Progenitor cell of endocrine pancreas (in vitro differentiated cells): ENCODE results near the gene CACNA2D4. TPM values are rescaled to one million over a fixed set of nuclear protein-coding genes. Genes with fewer than 3 reads are reported as not detected.

ENCODE experiments used
- DNase-seq: peaks from one replicate; pipeline ENCODE4 v3.0.0; 2021; ENCODE audit warnings: low spot score; ENCODE audit not compliant: unreplicated experiment
- H3K27ac Mint-ChIP-seq: 2 replicates; pipeline ENCODE4 v1.8.0; 2021; ENCODE audit warnings: mild to moderate bottlenecking, moderate library complexity, mixed read lengths
- H3K27me3 Mint-ChIP-seq: 2 replicates; pipeline ENCODE4 v1.8.0; 2021; ENCODE audit warnings: mixed read lengths
- H3K36me3 Mint-ChIP-seq: 2 replicates; pipeline ENCODE4 v1.8.0; 2022; ENCODE audit warnings: mixed read lengths; ENCODE audit not compliant: insufficient read depth
- H3K4me1 Mint-ChIP-seq: 2 replicates; pipeline ENCODE4 v1.8.0; 2021; ENCODE audit warnings: low read depth, mixed read lengths
- H3K4me3 Mint-ChIP-seq: 2 replicates; pipeline ENCODE4 v1.8.0; 2021; ENCODE audit warnings: low read depth, mild to moderate bottlenecking, moderate library complexity, mixed read lengths
- H3K9me3 Mint-ChIP-seq: 2 replicates; pipeline ENCODE4 v1.8.0; 2021; ENCODE audit warnings: low read depth, mixed read lengths
- CTCF ChIP-seq: fragments of 200-600 bp; sonication (generic); IDR thresholded peaks from one replicate; pipeline ENCODE4 v1.5.0; 2021; ENCODE audit warnings: antibody characterized with exemption, mild to moderate bottlenecking; ENCODE audit not compliant: unreplicated experiment
- total RNA-seq: library from RNA; stranded (reverse); gene quantifications from 2 replicates; pipeline ENCODE4 v1.2.1, GENCODE V29; 2021

CACNA2D4 gene
- total RNA-seq, 1 donor from 2014 or later, result 0.34 TPM

- no peak for DNase-seq
- Mint-ChIP-seq H3K4me3 (no peak overlapping the region), H3K4me1 (peaks cover 8% of the 10 kb centered on the region), H3K36me3 (no peaks in the 10 kb centered on the region), H3K27ac (no peak overlapping the region), H3K9me3 (no peaks in the 10 kb centered on the region), H3K27me3 (peaks cover 27% of the 10 kb centered on the region)
- TF ChIP-seq CTCF, result no peak
Measured at GRCh38 chr12:1839956-1840951, 78.2 kb downstream of the CACNA2D4 start.

DNA sequence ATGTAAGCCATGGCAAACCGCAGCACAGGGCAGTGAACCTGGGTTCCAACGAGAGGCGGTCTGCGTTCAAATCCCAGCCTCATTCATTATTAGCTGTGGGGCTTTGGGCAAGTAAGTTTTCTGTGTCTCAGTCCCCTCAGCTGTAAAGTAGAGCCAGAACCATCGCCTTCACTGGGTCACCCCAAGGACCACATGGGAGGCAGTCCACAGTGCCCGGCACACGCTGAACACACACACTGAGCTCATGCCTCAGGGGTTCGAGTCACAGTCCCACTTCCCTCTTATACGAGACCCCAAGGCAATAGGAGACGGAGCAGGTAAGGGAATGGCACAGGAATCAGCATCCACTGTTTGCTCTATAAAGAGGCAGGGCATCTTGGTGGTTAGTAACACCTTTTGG, 79.0 kb downstream of the CACNA2D4 start:
- DNase-seq, result no peak
- TF ChIP-seq CTCF, result no peak
- Mint-ChIP-seq H3K36me3 (no peaks in the 10 kb centered on the region), H3K27me3 (peaks cover 27% of the 10 kb centered on the region), H3K4me1 (peaks cover 8% of the 10 kb centered on the region), H3K9me3 (no peaks in the 10 kb centered on the region), H3K27ac (no peak overlapping the region), H3K4me3 (no peak overlapping the region)

- H3K27ac Mint-ChIP-seq, result peak overlapping the region; percentile 12
- no peaks in the 10 kb centered on the region for H3K9me3 Mint-ChIP-seq
- peaks cover 8% of the 10 kb centered on the region for H3K4me1 Mint-ChIP-seq
- DNase-seq, result no peak
- peaks cover 24% of the 10 kb centered on the region for H3K27me3 Mint-ChIP-seq
- H3K36me3 Mint-ChIP-seq, result no peaks in the 10 kb centered on the region
- no peak for TF ChIP-seq CTCF
- no peak overlapping the region for H3K4me3 Mint-ChIP-seq
Measured at GRCh38 chr12:1838994-1839365, 79.5 kb downstream of the CACNA2D4 start.

- TF ChIP-seq CTCF, result no peak
- H3K36me3 Mint-ChIP-seq, result no peaks in the 10 kb centered on the region
- no peak overlapping the region for H3K4me3 Mint-ChIP-seq
- H3K9me3 Mint-ChIP-seq, result no peaks in the 10 kb centered on the region
- DNase-seq, result no peak
- no peak overlapping the region for H3K27ac Mint-ChIP-seq
- H3K27me3 Mint-ChIP-seq, result peaks cover 27% of the 10 kb centered on the region
- peaks cover 8% of the 10 kb centered on the region for H3K4me1 Mint-ChIP-seq
Measured at GRCh38 chr12:1838205-1838993, 80.1 kb downstream of the CACNA2D4 start.

DNA sequence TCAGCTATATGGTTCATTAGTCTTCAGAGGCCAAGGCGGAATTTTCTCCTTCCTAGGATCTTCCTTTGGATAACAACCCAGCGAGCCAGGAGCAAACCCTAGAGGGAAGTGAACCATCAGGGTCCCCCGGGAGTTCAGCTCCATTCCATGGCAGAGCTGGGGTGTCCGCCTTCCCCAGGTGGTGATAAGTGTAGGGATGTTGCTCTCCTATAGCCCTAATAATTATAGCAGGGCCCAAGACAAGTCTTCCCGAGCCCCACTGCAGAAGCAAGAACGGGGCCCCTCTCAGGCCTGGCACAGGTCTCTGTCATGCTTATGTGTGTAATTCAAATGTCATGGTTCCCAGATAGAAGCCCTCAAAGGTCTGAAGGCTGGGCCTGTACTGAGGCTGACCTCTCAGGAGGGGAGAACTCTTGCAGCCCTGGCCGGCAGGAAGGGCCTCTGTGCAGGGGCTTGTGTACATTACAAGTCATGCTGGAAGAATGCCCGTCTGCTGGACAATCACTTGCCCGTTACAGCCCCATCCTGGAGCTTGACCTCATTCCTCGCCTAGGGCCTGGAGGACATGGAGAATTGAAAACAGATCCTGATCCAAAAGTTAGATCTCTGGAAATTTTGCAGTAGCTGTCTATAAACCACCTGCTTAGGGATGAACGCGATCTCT, 80.8 kb downstream of the CACNA2D4 start:
- no peak for TF ChIP-seq CTCF
- H3K27me3 Mint-ChIP-seq, result peaks cover 34% of the 10 kb centered on the region
- H3K4me1 Mint-ChIP-seq, result peaks cover 8% of the 10 kb centered on the region
- no peaks in the 10 kb centered on the region for H3K9me3 Mint-ChIP-seq
- no peak overlapping the region for H3K27ac Mint-ChIP-seq
- no peaks in the 10 kb centered on the region for H3K36me3 Mint-ChIP-seq
- no peak for DNase-seq
- no peak overlapping the region for H3K4me3 Mint-ChIP-seq
